B cell (primary cell): ENCODE data around the gene AMZ1. TPM values are rescaled to one million over a fixed set of nuclear protein-coding genes. Genes with fewer than 3 reads are reported as not detected.

Source experiments
- ATAC-seq: fragments of 200-7000 bp; cut with Tn5 transposase; one replicate; pipeline ENCODE4 v1.10.0; 2021; ENCODE audit warnings: low read depth, mild to moderate bottlenecking, moderate number of reproducible peaks, moderate library complexity
- CTCF ChIA-PET: fragments of 350-600 bp; sonication (Branson Sonifier 250); formaldehyde crosslinking; loops from one replicate; lab custom pipeline; 2021; ENCODE audit warnings: antibody characterized with exemption, inconsistent platforms; lab: Charles Lee
- POLR2A ChIA-PET: fragments of 350-600 bp; sonication (Branson Sonifier 250); formaldehyde crosslinking; loops from one replicate; lab custom pipeline; 2021; ENCODE audit warnings: antibody characterized with exemption; lab: Charles Lee
- DNase-seq: peaks from one replicate; pipeline ENCODE4 v3.0.0; 2013
- H2AFZ ChIP-seq: 2 replicates; pipeline ENCODE4 v1.6.1; 2012; ENCODE audit warnings: mild to moderate bottlenecking, low read depth, low read length; ENCODE audit not compliant: insufficient read depth, poor library complexity, severe bottlenecking
- H3K27ac ChIP-seq, 2 donors: 1 replicate in 1 of 2; 2 replicates in 1 of 2; pipeline ENCODE4 v1.5.1; 2012 to 2013; ENCODE audit warnings: low read length in 2 of 2, mild to moderate bottlenecking in 2 of 2, moderate library complexity in 1 of 2
- H3K27me3 ChIP-seq, 4 experiments: fragments of 200-600 bp in 1 of 4; sonication (generic) in 1 of 4; replicated peaks in 1 of 4; 1 replicate in 2 of 4; 2 replicates in 2 of 4; pipeline versions ENCODE4 v1.6.1 to v1.7.0; 2013 to 2016; ENCODE audit warnings: low read length in 3 of 4, mild to moderate bottlenecking in 2 of 4, mixed read lengths in 1 of 4, moderate library complexity in 1 of 4; ENCODE audit not compliant: insufficient read depth in 4 of 4, control insufficient read depth in 3 of 4; ENCODE audit errors: control extremely low read depth in 1 of 4
- H3K36me3 ChIP-seq, 2 experiments: replicated peaks in 1 of 2; 1 replicate in 1 of 2; 2 replicates in 1 of 2; pipeline versions ENCODE4 v1.6.1 to v1.7.1; 2013; ENCODE audit warnings: low read length in 1 of 2; ENCODE audit not compliant: insufficient read depth in 2 of 2, control insufficient read depth in 1 of 2; ENCODE audit errors: control extremely low read depth in 1 of 2, extremely low read depth in 1 of 2
- H3K4me1 ChIP-seq, 2 donors: fragments of 200-600 bp in 1 of 2; sonication (generic) in 1 of 2; 1 replicate in 1 of 2; 2 replicates in 1 of 2; pipeline versions ENCODE4 v1.5.1 to v1.6.1; 2013 to 2017; ENCODE audit warnings: low read length in 2 of 2; ENCODE audit not compliant: control insufficient read depth in 2 of 2, insufficient read depth in 2 of 2
- H3K4me2 ChIP-seq: replicated peaks from 2 replicates; pipeline ENCODE3; 2012; ENCODE audit warnings: mild to moderate bottlenecking, low read depth, low read length; ENCODE audit not compliant: poor library complexity, severe bottlenecking
- H3K4me3 ChIP-seq, 5 experiments: fragments of 200-600 bp in 1 of 5; sonication (generic) in 1 of 5; 1 replicate in 3 of 5; 2 replicates in 2 of 5; pipeline versions ENCODE4 v1.5.1 to v1.7.0; 2011 to 2016; ENCODE audit warnings: low read length in 4 of 5, mild to moderate bottlenecking in 4 of 5, low read depth in 2 of 5, control low read depth in 1 of 5, moderate library complexity in 1 of 5; ENCODE audit not compliant: insufficient read depth in 1 of 5; ENCODE audit errors: control extremely low read depth in 1 of 5, extremely low read depth in 1 of 5
- H3K79me2 ChIP-seq: fragments of 200-600 bp; sonication (generic); one replicate; pipeline ENCODE4 v1.6.0; 2016; ENCODE audit warnings: low read length; ENCODE audit not compliant: control insufficient read depth, insufficient read depth
- H3K9ac ChIP-seq: fragments of 200-600 bp; sonication (generic); 2 replicates; pipeline ENCODE4 v1.6.1; 2017; ENCODE audit warnings: mild to moderate bottlenecking, low read length, moderate library complexity
- H3K9me3 ChIP-seq, 3 donors: one replicate each; pipeline versions ENCODE4 v1.6.1 to v1.7.1; 2013; ENCODE audit warnings: low read length in 2 of 3; ENCODE audit not compliant: control insufficient read depth in 2 of 3, insufficient read depth in 1 of 3; ENCODE audit errors: control extremely low read depth in 1 of 3
- H4K20me1 ChIP-seq: 2 replicates; pipeline ENCODE4 v1.6.0; 2012; ENCODE audit warnings: mild to moderate bottlenecking, low read length; ENCODE audit not compliant: insufficient read depth, control insufficient read depth, poor library complexity, severe bottlenecking
- H3K27ac Mint-ChIP-seq: one replicate; pipeline ENCODE4 v1.8.0; 2021; ENCODE audit warnings: mixed read lengths
- H3K27me3 Mint-ChIP-seq: one replicate; pipeline ENCODE4 v1.8.0; 2021; ENCODE audit warnings: mixed read lengths
- H3K4me1 Mint-ChIP-seq: one replicate; pipeline ENCODE4 v1.8.0; 2021; ENCODE audit warnings: mixed read lengths
- H3K4me3 Mint-ChIP-seq: one replicate; pipeline ENCODE4 v1.8.0; 2021; ENCODE audit warnings: mixed read lengths
- H3K9me3 Mint-ChIP-seq: one replicate; pipeline ENCODE4 v1.8.0; 2022; ENCODE audit warnings: mixed read lengths; ENCODE audit not compliant: insufficient read depth
- EZH2 ChIP-seq: IDR thresholded peaks from 2 replicates; pipeline ENCODE4 v1.6.1; 2012; ENCODE audit warnings: borderline replicate concordance, low read depth, mild to moderate bottlenecking, moderate library complexity, low read length; ENCODE audit not compliant: insufficient read depth, poor library complexity, severe bottlenecking
- WGBS: methylation state at CpG from one replicate; pipeline ENCODE4 v1.1.5; 2013; ENCODE audit warnings: missing lambda C conversion rate; ENCODE audit not compliant: insufficient coverage; 5-methylcytosine and 5-hydroxymethylcytosine counted together
- intact Hi-C: fragments of 100-400 bp; cut with micrococcal nuclease; formaldehyde crosslinking; loops from one replicate; pipeline ENCODE4 v1.10.0; 2022
- polyA plus RNA-seq: library from polyadenylated mRNA; depleted of rRNA; stranded (reverse); fragments of >200 nt; gene quantifications from 2 replicates; pipeline ENCODE4 v1.2.3, GENCODE V29; 2012
- total RNA-seq, 2 donors: library from RNA; stranded (reverse); fragments of 120-200 nt in 1 of 2; gene quantifications; 1 replicate in 1 of 2; 2 replicates in 1 of 2; pipeline versions ENCODE4 v1.2.3 to v1.2.4, GENCODE V29; 2013 to 2022
- TF ChIP-seq, protein P1 (sequence below): fragments of 200-600 bp; IDR thresholded peaks from one replicate; pipeline ENCODE4 v1.8.0; 2022; ENCODE audit warnings: antibody characterized with exemption, mild to moderate bottlenecking

Gene AMZ1
- total and polyA plus RNA-seq, 2 donors (not counting 1 experiment from before 2014, with no cell fraction given), result 0.73 to 13.2 TPM

DNA sequence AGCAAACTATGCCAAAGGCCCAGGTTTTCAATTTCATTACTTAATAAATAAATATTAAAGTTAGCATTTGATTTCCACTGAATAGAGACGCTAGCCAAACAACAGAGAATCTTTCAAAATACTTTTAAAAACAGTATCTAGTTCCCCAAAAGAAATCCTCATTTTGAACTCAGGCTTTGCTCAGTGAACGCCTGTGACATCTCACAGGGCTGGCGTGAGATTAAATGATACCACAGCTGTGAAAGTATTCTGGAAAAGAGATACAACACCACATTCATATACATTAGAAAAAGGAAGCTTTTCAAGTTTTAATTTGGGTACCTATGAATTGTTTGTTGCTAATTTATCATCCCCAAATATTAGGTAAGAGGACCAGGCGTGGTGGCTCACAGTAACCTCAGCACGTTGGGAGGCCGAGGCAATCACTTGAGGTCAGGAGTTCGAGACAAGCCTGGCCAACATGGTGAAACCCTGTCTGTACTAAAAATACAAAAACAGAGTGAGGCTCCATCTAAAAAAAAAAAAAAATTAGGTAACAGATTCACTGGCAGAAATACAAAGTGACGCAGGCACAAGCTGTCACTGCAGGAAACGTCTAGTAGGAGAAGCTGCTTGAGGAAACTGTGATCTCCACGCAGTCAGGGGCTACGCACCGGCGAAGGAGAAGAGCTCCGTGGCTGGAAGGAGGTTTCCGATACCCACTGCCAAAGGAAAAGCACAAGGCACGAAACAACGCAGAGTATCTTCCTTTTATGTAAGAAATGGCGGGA lies 50.0 kb downstream of the AMZ1 start:
- H3K27ac Mint-ChIP-seq, result peak overlapping the region; percentile 83
- H4K20me1 ChIP-seq, result peaks cover 53% of the 10 kb centered on the region
- ChIA-PET POLR2A (interaction anchor here (0.8 kb wide), 1 partner anchor 84 kb away, joined by 3 read pairs; no protein-coding TSS in a partner anchor), CTCF (interaction anchor here (0.7 to 2.7 kb wide), 2 partner anchors 27 to 287 kb away, joined by 3 to 15 read pairs; no protein-coding TSS in a partner anchor)
- no peak overlapping the region for H3K27ac ChIP-seq
- TF ChIP-seq, protein P1, sequence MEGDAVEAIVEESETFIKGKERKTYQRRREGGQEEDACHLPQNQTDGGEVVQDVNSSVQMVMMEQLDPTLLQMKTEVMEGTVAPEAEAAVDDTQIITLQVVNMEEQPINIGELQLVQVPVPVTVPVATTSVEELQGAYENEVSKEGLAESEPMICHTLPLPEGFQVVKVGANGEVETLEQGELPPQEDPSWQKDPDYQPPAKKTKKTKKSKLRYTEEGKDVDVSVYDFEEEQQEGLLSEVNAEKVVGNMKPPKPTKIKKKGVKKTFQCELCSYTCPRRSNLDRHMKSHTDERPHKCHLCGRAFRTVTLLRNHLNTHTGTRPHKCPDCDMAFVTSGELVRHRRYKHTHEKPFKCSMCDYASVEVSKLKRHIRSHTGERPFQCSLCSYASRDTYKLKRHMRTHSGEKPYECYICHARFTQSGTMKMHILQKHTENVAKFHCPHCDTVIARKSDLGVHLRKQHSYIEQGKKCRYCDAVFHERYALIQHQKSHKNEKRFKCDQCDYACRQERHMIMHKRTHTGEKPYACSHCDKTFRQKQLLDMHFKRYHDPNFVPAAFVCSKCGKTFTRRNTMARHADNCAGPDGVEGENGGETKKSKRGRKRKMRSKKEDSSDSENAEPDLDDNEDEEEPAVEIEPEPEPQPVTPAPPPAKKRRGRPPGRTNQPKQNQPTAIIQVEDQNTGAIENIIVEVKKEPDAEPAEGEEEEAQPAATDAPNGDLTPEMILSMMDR, result no peak
- TF ChIP-seq EZH2, result no peak
- peaks cover 74% of the 10 kb centered on the region for H3K4me1 Mint-ChIP-seq
- H3K79me2 ChIP-seq, result peaks cover 30% of the 10 kb centered on the region
- H2AFZ ChIP-seq, result no peak overlapping the region
- peak overlapping the region; percentile 54 for H3K4me3 Mint-ChIP-seq
- H3K27me3 ChIP-seq, result no peaks in the 10 kb centered on the region
- H3K4me2 ChIP-seq, result peak overlapping the region; percentile 10
- H3K9me3 Mint-ChIP-seq, result no peaks in the 10 kb centered on the region
- 33% methylated on average over 11 of the region's 18 CpGs for WGBS
- H3K9me3 ChIP-seq, result no peaks in the 10 kb centered on the region
- peaks cover 0 to 17% of the 10 kb centered on the region in 2 experiments for H3K36me3 ChIP-seq
- intact Hi-C loops, result no loop called here
- H3K4me3 ChIP-seq, result no peak overlapping the region
- ATAC-seq, result no peak
- peak; percentile 49 for DNase-seq
- H3K27me3 Mint-ChIP-seq, result no peaks in the 10 kb centered on the region
- H3K4me1 ChIP-seq, result peaks cover 45 to 68% of the 10 kb centered on the region in 2 donors
- no peak overlapping the region for H3K9ac ChIP-seq
